GM12892 (cell line): Measurements from ENCODE around the gene ZC3H14.

ENCODE experiments used
- POLR2A ChIP-seq: IDR thresholded peaks from 2 replicates; pipeline ENCODE4 v1.6.1; 2011; ENCODE audit warnings: low read depth, low read length, control low read depth
- TAF1 ChIP-seq: IDR thresholded peaks from 2 replicates; pipeline ENCODE4 v1.6.1; 2011; ENCODE audit warnings: low read depth, mild to moderate bottlenecking, control low read depth, low read length, borderline replicate concordance

- no peak for TF ChIP-seq POLR2A
- TF ChIP-seq TAF1 = no peak
Measured at GRCh38 chr14:88614218-88614907, 51.5 kb downstream of the ZC3H14 start.
